ENCODE measurements around the gene LRRC47. TPM values are rescaled to one million over a fixed set of nuclear protein-coding genes. Genes with fewer than 3 reads are reported as not detected.

Gene LRRC47
- total RNA-seq, 1 donor from 2014 or later: 23.2 TPM

- DNase-seq (ENCODE audit: low read depth in 2 of 2): no peak
Observed at GRCh38 chr1:3787349-3787715, 9.0 kb downstream of the LRRC47 start.

DNA sequence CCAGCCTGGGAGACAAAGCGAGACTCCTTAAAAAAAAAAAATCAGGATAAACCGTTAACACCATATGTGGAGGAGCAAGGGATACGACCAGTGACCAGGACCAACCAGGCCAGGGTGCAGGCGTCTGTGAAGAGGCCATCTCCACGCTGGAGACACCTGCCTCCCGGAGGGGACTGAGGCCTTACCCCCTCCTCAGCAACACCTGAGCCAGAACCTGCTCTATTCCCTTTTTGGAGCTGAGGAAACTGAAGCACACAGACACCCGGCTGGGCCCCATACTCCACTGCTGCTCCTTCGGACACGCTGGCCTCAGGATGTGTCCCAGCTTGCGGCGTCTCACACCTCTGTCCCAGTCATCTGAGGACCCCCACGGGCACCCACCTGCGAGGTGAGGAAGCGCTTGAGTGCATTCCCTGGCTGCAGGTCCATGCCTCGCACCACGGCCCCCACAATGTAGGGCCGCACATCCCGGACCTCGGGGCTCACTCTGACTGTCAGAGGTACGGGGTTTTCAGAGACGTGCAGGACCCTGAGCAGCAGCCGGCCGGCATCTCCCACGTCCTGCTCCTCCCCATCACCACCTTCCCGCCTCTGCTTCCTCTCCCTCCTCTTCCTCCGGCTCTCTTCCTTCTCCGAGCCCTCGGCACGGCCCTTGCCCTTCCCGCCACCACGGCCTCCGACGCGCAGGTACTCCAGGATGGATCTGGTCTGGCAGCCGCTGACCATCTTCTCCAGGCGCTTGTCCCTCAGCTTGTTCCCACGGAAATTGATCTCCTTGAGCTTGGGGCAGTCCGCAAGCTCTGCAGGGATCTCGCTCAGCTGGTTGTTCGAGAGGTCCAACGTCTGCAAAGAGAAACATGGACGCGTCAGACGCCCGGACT lies 9.6 kb downstream of the LRRC47 start:
- no peak for DNase-seq (ENCODE audit: low read depth in 2 of 2)

DNA sequence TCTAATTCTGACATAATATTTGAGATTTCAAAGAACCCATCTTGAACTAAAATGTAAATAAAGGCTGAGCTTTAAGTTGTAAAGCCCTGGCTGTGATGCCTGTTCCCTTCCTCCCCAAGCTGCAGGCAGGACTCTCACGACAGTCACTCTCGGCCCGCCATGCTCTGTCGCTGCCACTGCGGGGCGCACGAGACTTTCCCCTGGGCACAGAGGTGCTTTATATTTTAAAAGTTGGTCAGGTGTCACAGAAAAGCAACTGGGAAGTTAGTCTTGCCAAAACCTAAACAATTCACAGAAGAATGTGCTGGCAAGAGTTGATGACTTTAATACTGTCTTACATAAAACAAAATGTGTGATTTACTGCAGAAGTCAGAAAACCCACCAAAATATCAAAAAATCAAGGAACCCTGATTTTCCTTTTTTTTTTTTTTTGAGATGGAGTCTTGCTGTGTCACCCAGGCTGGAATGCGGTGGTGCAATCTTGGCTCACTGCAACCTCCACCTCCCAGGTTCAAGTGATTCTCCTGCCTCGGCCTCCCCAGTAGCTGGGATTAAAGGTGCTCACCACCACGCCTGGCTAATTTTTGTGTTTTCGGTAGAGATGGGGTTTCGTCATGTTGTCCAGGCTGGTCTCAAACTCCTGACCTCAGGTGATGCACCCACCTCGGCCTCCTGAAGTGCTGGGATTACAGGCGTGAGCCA lies 10.7 kb downstream of the LRRC47 start:
- peak in 1 of 2 donors; percentile 33 for DNase-seq (ENCODE audit: low read depth in 2 of 2)

GRCh38 chr1:3785045-3785444 lies 11.3 kb downstream of the LRRC47 start:
- DNase-seq (ENCODE audit: low read depth in 2 of 2): no peak

DNA sequence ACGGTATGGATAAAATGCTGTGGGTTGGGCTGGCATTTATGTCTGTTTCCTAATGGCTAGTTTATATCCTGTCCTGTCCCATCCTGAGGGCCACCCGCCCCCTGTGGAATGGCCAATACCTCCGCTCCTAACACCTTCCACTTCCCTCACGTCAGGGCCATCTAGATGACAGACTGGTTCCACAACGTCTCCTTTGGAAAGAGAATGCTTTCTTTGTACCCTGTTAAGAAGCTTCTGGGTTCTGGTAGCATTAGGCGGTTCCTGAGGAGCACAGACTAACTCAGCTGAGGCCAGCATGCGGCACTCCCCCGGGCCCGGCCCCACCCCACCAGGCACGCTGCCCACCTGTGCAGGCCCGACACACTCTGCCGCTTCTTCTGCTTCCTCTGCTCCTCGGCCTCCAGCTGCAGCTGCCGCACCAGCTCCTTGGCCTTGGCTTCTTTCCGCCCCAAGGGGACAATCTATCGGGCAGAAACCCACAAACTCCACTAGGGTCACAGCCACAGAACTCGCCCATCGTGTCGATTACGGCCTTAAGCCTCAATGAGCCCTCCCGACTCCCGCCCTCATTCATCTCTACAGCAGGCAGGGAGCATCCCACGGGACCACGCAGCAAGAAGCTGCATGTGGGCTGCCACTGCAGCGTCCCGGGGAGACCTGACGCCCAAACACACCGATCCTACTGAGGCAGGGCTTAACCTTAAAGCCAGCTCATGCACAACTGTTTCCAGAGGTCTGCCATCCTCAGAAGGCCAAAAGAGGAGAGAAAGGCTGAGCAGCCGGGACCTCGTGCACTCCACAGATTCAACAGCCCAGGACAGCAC lies 12.4 kb downstream of the LRRC47 start:
- no peak for DNase-seq (ENCODE audit: low read depth in 2 of 2)

- no peak for DNase-seq (ENCODE audit: low read depth in 2 of 2)
Observed at GRCh38 chr1:3780901-3781300, 15.4 kb downstream of the LRRC47 start.

DNA sequence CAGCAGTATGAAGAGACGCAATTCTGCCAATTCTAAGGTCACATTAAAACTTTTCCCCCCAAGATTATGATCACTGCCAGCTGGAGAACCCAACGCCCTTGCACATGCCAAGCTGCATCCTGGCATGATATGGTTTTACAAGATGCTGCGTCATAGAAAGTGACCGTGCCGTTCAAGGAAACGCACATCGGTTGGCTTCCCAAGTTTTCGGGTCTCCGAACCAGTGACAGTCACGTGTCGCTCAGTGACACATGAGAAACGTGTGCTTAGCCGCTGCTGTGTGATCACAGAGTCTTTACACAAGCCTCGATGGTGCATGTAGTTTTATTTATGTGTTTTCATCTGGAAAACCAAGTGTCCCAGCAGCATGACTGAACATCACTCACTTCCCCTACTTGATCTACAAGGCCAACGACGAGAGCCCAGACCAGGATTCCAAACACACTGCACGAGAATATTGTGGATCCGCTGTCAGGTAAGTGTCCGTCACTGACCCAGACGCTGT lies 16.3 kb downstream of the LRRC47 start:
- no peak for DNase-seq (ENCODE audit: low read depth in 2 of 2)

- no peak for DNase-seq (ENCODE audit: low read depth in 2 of 2)
Observed at GRCh38 chr1:3779265-3779911, 16.9 kb downstream of the LRRC47 start.

DNA sequence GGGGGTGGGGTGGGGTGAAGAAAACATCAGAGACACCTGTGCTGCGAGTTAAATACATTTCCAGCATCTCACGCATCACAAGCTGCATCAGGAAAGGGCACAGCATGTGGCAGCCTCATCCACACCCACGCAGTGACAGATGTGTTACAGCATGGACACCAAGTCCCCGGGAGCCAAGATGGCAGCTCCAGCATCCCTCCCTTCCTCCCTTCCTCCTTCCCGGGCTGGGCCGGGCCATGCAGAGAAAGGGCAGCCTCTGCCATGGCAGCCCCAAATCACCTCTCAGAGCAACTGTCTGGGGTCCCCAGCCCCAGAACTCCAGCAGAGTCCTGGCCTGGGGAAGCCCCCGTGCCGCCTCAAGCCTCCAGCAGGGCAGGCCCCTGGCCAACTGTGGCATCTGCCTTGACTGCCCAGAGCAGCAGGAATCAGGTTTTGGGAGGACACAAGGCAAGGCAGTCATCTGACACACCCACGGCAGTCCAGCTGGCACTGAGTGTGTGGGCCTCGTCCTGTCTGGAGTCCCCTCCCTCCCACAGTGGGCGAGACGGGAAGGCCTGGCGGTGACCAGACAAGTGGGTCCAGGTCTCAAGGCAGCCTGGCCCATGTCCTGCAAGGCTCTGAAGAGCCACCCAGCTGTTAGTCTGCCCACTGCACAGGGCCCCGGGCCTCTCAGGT lies 17.6 kb downstream of the LRRC47 start:
- DNase-seq (ENCODE audit: low read depth in 2 of 2): no peak

DNA sequence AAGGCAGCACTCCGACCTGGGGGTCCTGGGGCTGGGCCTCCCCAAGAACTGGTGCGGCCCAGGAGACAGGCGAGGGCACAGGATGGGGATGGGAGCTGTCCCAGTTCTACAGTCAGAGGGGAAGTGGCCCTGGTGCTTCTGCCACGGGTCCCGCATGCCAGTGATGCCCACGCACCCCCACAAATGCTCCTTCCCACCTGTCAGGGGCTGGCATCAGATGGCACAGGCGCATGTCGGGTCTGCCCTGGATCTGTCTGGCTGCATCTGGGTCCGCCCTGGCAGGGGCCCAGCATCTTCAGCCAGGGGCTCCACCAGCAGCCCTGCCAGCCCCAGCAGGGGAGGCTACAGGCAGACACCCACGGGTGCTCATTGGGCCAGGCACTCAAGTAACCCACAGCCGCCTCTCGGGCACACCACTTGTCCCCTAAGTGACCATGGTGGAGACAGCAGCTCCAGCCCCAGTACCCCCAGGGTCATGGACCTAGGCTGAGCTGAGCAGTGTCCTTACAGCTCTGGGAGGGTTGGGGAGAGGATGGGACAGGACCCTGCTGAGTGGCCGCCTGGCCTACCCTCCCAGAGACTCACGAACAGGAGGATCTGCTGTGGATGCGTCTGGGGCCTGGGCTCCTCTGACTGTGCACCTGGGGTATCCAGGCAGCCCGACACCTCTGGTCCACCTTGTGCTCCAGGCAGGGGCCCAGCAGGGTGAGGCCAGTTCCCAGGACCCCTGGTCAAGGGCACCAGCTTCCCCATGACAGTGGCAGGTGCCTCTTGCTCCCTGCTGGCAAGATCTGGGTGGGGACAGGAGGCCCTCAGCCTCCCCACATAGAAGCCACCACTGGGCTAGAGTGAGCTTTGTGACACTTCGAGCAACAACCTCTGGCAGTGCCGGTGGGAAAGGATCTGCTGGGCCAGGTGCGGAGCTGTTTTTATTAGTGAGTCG lies 18.4 kb downstream of the LRRC47 start:
- DNase-seq (ENCODE audit: low read depth in 2 of 2): no peak

DNA sequence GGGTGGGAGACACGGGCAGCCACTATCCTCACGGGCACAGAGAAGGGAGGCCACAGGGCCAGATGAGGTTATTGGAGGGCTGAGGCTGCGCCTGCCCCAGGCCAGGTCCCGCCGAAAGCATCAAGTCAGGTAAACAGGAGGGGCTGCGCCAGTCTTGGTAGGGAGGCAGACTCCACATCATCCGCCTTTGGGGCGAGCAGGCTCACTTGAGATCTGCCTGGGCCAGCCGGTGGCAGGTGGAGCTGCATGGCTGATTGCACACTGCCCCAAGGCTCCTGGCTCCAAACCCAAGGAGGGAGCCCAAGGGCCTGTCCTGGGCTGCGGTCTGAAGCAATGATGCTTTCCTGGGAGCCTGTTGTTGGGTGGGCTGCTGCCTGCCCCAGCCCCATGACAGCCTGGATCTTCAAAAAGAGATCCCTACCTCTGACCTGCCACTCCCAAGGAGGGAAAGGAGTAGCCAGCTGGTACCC lies 19.2 kb downstream of the LRRC47 start:
- no peak for DNase-seq (ENCODE audit: low read depth in 2 of 2)

DNA sequence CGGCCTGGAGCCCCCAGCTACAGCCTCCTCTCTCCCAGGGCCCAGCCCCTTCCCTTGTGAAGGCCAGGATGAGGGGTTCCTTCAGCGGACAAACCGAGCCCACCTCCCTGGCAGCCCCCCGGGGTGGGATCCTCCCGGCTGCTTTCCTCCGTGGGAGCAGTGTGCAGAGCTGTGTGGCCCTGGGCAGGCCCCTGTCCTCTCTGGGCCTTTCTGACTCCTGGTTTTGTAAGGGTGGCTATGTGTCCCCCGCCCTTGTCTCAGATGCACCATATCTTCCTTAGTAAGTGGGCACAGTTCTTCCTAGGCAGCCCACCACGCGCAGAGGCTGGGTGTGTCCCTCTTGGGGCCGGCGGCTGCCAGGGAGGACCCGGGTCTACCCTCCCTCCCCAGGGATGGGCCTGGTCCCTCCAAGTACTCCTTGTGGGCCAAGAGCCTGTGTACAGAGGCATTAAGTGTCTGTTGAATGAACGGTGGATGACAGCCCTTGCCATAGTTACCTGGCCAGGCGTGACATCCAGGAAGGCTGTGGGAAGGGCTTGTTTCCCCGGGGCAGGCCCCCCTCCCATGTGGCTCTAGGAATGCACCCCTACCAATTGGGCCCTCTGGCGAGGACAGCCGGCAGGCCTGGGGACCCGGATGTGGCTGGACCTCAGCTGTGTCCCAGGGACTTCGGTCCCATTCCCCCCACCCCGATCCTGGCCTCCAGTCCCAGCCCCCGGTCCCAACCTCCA lies 19.9 kb downstream of the LRRC47 start:
- DNase-seq (ENCODE audit: low read depth in 2 of 2): no peak

GRCh38 chr1:3775490-3776230 lies 20.6 kb downstream of the LRRC47 start:
- DNase-seq (ENCODE audit: low read depth in 2 of 2): peak; percentile 34 to 59

- no peak for DNase-seq (ENCODE audit: low read depth in 2 of 2)
Observed at GRCh38 chr1:3774946-3775489, 21.3 kb downstream of the LRRC47 start.

- DNase-seq (ENCODE audit: low read depth in 2 of 2): no peak
Observed at GRCh38 chr1:3774276-3774945, 21.9 kb downstream of the LRRC47 start.

- no peak for DNase-seq (ENCODE audit: low read depth in 2 of 2)
Observed at GRCh38 chr1:3773572-3774275, 22.6 kb downstream of the LRRC47 start.
